GM19238 (cell line): ENCODE measurements around the gene NAA10.

Experiments
- DNase-seq: peaks from one replicate; pipeline ENCODE4 v3.0.0; 2011; ENCODE audit warnings: low spot score; ENCODE audit not compliant: insufficient read length

The NAA10 gene

DNA sequence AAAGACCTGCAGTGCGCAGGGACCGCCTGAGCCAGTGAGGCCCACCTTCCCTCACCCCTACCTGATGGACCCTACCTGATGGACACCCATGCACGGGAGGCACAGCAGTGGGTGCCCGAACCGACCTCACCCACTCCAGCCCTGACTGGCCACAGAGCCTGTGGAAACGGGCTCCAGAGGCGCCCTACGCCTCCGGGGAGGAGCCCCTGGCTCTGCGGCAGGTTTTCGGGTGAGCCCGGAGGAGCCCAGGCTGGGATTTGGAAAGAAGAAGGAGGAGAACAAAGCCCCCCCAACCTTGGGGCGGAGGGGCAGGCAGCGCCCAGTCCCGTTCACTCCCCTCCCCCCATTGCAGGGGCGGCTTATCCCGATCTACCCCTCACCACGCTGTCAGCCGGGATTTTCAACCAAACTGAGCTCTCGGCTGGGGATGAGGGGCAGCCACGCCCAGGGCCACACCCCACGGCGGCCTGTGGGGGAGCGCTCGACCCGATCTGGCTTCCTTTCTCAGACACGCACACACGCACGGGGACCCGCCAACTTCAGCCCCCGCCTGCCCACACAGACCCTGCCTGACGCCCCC, 49.5 kb downstream of the NAA10 start:
- DNase-seq, result no peak

DNA sequence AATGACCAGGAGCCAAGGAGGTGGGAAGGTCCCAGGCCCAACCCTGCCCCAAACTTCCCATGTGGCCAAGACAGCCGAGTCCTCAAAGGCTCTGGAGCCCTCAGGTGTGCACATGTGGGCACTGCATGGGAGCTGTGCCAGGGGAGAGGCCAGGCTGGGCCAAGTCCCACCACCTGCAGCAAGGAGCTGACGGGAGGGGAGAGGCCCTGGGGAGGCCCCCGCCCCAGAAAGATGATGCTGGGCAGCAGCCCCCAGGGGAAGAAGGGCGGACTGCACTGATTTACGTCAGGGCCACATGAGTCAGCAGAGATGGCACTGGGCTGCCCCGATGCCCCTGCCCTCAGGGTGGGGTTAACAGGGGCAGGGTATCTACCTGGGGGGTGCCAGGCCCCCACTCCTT, 50.2 kb downstream of the NAA10 start:
- no peak for DNase-seq

DNA sequence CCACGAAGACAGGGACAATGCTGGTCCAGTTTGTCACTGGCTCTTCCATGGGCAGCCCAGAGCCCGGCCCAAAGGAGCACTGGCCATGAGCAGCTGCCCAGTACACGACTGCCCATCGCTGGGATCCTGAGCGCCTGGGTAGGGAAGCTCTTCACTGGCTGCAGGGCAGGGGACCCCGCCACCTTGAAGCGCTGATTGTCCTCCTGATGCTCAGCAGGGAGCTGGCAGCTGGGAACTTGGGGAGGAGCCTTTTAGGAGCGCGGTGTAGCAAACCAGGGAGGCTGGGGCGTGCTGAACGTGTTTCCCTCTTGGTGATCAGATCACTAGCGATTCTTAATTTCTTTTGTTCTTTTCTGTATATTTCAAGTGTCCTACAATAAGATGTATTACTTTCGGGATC, 50.7 kb downstream of the NAA10 start:
- DNase-seq, result no peak

DNA sequence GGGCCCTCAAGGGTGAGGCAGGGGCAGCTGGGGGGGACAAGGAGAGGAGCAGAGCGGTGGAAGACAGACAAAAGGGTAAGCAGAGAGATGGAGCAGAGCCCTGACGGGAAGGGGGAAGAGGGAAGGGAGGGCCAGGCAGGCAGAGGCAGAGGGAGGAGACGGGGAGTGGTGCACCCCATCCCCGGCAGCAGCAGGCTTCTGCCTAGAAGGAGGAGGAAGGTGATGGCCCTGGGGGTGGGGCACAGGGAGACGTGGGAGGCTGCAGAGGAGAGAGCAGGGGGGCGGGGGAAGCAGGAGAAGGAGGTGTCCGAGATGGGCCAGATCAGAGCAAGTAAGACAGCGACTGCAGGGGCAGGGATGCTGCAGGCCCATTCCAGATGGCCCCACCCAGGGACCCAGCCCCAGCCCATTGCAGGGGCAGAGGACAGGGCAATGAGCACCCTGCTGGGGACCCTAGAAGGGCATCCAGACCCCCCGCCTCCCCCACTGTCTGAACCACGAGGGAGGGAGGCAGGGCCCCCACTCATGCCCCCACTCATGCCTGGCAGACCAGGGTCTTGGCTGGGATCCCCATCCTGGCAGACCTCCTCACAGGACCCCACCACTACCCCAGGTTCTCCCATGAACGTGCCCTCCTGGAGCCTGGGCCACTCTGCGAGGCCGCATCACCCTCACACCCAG, 51.5 kb downstream of the NAA10 start:
- no peak for DNase-seq

DNA sequence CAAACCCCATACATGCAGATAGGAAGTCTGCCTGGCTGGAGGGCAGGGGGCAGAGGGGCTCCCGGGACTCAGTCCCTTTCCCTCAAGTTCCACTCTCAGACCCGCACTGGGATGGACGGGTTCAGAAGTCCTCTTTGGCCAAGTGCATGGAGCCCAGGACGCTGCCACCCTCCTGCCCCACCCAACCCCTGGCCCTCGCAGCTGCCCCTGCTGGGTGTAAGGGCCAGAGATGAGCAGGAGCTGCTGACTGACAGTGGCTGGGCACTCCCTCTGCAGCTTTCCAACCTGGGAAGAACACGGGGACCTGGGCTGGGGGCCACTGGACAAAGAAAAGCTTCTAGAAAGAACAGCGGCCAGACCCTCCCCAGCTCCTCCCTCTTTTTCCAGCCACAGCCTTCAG, 52.3 kb downstream of the NAA10 start:
- DNase-seq, result no peak

DNA sequence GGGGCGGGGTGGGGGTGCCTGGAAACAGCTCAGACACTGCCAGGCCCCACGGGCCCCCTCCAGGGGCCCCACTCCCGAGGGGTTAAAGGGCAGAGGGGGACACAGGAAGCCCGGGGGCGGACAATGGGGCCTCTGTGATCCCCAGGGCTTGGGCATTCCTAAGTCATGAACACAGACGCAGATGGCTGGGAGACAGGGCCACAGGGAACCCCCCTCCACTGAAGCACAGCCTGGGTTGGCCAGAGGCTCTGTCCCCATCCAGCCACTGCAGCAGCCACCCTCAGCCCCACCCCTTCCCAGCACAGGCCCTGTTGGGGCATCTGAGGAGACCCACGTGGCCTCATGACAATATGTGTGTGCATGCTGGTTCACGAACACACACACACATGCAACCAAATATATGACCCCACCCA, 52.7 kb downstream of the NAA10 start:
- DNase-seq, result no peak

DNA sequence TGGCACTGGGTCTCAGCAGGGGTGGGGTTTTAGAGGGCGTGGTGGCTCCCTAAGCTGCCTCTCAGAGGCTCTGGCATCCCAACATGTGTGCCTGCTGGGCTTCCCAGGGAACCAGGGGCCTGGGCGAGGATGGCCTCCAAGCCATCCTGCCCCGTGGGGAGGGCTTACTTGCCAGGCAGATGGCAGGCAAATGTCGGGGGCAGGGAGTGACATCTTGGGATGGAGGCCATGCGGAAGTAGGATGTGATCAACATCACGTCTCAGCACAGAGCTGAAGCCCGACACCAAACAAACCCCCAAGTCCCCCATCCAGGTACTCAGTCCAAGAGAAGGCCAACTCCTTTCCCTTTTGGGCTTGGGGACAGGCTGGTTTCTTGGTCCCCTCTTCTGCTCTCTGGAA, 53.6 kb downstream of the NAA10 start:
- no peak for DNase-seq

DNA sequence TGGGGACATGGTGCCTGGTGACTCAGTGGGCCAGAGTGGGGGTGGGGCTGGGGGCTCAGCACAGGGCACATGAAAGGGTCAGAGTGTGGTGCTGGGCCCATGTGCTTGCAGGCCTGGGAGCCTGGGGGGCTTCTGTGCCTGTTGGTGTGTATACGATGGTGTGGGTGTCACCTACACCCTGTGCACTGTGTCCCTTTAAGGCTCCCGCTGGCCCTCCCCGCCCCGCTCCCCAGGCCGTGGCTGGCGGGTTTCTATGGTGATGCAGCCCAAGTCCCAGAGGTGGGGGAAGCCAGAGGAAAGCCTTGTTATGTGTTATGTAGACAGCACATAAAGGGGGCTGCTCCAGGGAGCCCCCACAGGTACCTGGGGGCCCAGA, 54.4 kb downstream of the NAA10 start:
- no peak for DNase-seq

DNA sequence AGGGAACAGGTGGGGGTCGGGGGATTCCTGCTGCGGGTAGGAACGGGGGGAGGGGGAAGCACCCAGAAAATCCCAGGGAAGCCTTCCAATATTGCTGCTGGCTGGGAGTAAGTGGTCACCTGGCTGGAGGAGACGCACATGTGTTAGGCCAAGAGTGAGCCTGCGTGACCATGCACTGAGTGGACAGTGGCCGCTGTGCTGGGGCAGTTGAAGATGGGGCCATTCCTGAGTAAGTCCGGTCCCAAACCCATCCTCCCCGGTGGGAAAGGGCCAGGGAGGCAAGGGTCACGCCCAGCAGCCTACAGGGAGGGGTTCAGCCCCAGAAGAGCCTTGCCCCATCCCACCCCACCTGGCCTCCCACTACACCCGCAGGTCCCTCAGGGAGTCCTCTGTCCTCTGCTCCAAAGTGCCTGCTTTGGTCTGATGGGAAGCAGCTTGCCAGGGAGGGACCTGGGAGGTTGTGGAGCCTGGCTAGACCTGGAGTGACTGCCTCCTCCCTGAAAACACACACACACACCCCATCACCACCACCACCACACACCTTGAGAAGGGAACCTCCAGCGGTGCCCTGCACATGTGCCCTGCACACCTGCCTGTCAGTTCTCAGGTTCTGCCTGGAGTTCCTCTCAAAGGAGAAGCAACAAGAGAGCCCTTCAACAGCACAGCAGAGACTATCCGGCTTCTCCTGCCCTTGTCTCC, 54.9 kb downstream of the NAA10 start:
- no peak for DNase-seq
